Keratinocyte (primary cell): Measurements from ENCODE around the gene NFATC3. TPM values are rescaled to one million over a fixed set of nuclear protein-coding genes. Genes with fewer than 3 reads are reported as not detected.

Experiments used
- DNase-seq: peaks from one replicate; pipeline ENCODE4 v3.0.0-alpha.2; 2011; ENCODE audit warnings: low read depth, missing footprints, low spot score
- FAIRE-seq: peaks from 2 replicates; lab custom pipeline; 2011; peaks lifted over from hg19 to GRCh38; lab: Jason Lieb, UNC
- H2AFZ ChIP-seq: 2 replicates; pipeline ENCODE4 v1.6.0; 2012; ENCODE audit warnings: low read length, control low read depth, inconsistent platforms; ENCODE audit not compliant: control insufficient read depth
- H3K27ac ChIP-seq: 2 replicates; pipeline ENCODE4 v1.5.1; 2011; ENCODE audit warnings: low read length; ENCODE audit not compliant: control insufficient read depth, insufficient read depth
- H3K27me3 ChIP-seq: 3 replicates; pipeline ENCODE4 v1.6.0; 2011; ENCODE audit warnings: low read length; ENCODE audit not compliant: control insufficient read depth, insufficient read depth; ENCODE audit errors: extremely low read depth
- H3K36me3 ChIP-seq, 2 experiments: 2 replicates in 1 of 2; 3 replicates in 1 of 2; pipeline ENCODE4 v1.5.1; 2011; ENCODE audit warnings: low read length in 2 of 2, mild to moderate bottlenecking in 1 of 2; ENCODE audit not compliant: control insufficient read depth in 2 of 2, insufficient read depth in 2 of 2; ENCODE audit errors: extremely low read depth in 1 of 2
- H3K4me1 ChIP-seq: 3 replicates; pipeline ENCODE4 v1.5.1; 2011; ENCODE audit warnings: low read length; ENCODE audit not compliant: control insufficient read depth, insufficient read depth; ENCODE audit errors: extremely low read depth
- H3K4me2 ChIP-seq: 3 replicates; pipeline ENCODE4 v1.6.0; 2011; ENCODE audit warnings: low read depth, low read length; ENCODE audit not compliant: control insufficient read depth, insufficient read depth; ENCODE audit errors: extremely low read depth
- H3K4me3 ChIP-seq, 3 experiments: fragments of 200-600 bp in 1 of 3; sonication (generic) in 1 of 3; 2 replicates in 2 of 3; 3 replicates in 1 of 3; pipeline ENCODE4 v1.5.1; 2011 to 2016; ENCODE audit warnings: low read length in 3 of 3, mild to moderate bottlenecking in 3 of 3, control low read depth in 2 of 3, inconsistent platforms in 1 of 3, low read depth in 1 of 3, mixed read lengths in 1 of 3, mixed run types in 1 of 3, moderate library complexity in 1 of 3; ENCODE audit not compliant: control insufficient read depth in 2 of 3, insufficient read depth in 2 of 3; ENCODE audit errors: extremely low read depth in 1 of 3
- H3K79me2 ChIP-seq: 2 replicates; pipeline ENCODE4 v1.6.0; 2012; ENCODE audit warnings: low read length; ENCODE audit not compliant: control insufficient read depth, insufficient read depth
- H3K9ac ChIP-seq: 3 replicates; pipeline ENCODE4 v1.6.0; 2011; ENCODE audit warnings: low read length; ENCODE audit not compliant: control insufficient read depth, insufficient read depth; ENCODE audit errors: extremely low read depth
- H3K9me1 ChIP-seq: 3 replicates; pipeline ENCODE4 v1.6.0; 2011; ENCODE audit warnings: low read length; ENCODE audit not compliant: control insufficient read depth, insufficient read depth; ENCODE audit errors: extremely low read depth
- H3K9me3 ChIP-seq: 2 replicates; pipeline ENCODE4 v1.5.1; 2012; ENCODE audit warnings: low read depth, low read length; ENCODE audit not compliant: control insufficient read depth
- H4K20me1 ChIP-seq: 3 replicates; pipeline ENCODE4 v1.6.0; 2011; ENCODE audit warnings: low read length; ENCODE audit not compliant: control insufficient read depth, insufficient read depth; ENCODE audit errors: extremely low read depth
- EZH2 ChIP-seq: IDR thresholded peaks from one replicate; pipeline ENCODE4 v1.6.1; 2012; ENCODE audit warnings: inconsistent platforms, mild to moderate bottlenecking, low read length, moderate library complexity
- dilution Hi-C: fragments of 300-500 bp; cut with MboI; formaldehyde crosslinking; loops from one replicate; pipeline ENCODE4 v1.7.0; 2020; ENCODE audit warnings: low sequenced_read_pairs; ENCODE audit not compliant: extremely low pct_ligation_motif_present
- polyA plus RNA-seq, 5 experiments: library from polyadenylated mRNA; depleted of rRNA in 3 of 5; stranded (reverse) in 3 of 5; stranded (forward) in 1 of 5; unstranded in 1 of 5; fragments of >200 nt; gene quantifications; 1 replicate in 1 of 5; 2 replicates in 3 of 5; 3 replicates in 1 of 5; pipeline versions ENCODE4 v1.2.1 to v1.2.3, GENCODE V29; 2011 to 2012; ENCODE audit warnings: missing spikeins in 2 of 5, low read depth in 1 of 5, low replicate concordance in 1 of 5
- TF ChIP-seq, protein P1 (sequence below), 3 experiments: IDR thresholded peaks in 1 of 3; conservative IDR thresholded peaks in 1 of 3; optimal IDR thresholded peaks in 1 of 3; 2 replicates in 2 of 3; 3 replicates in 1 of 3; pipeline versions ENCODE3 to v1.5.1; 2011; ENCODE audit warnings: low read length in 3 of 3, mild to moderate bottlenecking in 3 of 3, moderate library complexity in 2 of 3, control low read depth in 1 of 3, inconsistent platforms in 1 of 3; ENCODE audit not compliant: insufficient read depth in 2 of 3; ENCODE audit errors: extremely low read depth in 1 of 3

Gene NFATC3
- polyA plus RNA-seq, 1 donor (not counting 4 experiments of a cell fraction or from before 2014, with no cell fraction given), result 11.5 TPM

DNA sequence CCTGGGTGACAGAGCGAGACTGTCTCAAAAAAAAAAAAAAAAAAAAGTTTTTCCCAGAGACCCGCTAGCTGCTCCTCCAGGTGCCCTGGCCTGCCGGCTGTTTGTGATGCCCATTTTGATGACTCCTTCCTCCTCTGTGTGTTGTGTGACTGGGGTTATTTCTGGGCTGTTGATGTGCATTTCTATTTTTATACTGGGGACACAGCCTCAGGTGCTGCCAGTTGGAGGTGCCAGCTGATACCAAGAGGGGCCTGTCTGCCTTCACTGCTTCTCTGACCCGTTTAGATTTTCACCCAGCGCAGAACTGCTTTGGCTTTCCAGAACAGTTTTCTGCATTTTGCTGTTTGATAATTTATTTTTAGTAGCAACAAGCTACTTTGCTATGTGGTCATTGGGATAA is 166.7 kb downstream of the NFATC3 start:
- H3K36me3 ChIP-seq, result peaks cover 7 to 27% of the 10 kb centered on the region in 2 experiments

DNA sequence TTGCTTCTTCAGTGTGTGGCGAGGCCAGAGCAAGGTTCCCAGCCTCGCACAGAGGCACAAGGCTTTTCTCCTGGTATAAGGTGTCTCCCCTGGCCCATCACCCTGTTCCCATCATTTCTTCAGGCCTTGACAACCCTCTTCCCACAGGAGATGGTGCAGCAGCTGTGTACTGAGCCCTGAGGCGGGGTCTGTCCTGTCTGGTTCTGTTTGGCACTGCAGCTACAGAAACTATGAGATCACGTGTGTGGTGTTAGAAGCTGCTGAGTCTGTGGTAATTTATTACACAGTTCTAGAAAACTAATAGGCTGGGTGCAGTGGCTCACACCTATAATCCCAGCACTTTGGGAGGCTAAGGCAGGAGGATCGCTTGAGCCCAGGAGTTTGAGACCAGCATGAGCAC is 167.2 kb downstream of the NFATC3 start:
- Histone ChIP-seq H2AFZ (no peak overlapping the region), H3K4me1 (peaks cover 2% of the 10 kb centered on the region), H3K27ac (no peak overlapping the region), H3K79me2 (no peaks in the 10 kb centered on the region), H3K9me1 (no peaks in the 10 kb centered on the region), H3K36me3 (peaks cover 7 to 27% of the 10 kb centered on the region in 2 experiments), H4K20me1 (no peaks in the 10 kb centered on the region), H3K4me2 (no peak overlapping the region), H3K27me3 (no peaks in the 10 kb centered on the region), H3K4me3 (no peak overlapping the region), H3K9ac (no peak overlapping the region), H3K9me3 (no peaks in the 10 kb centered on the region)
- FAIRE-seq, result no peak
- no peak for DNase-seq
- dilution Hi-C loops, result no loop called here
- TF ChIP-seq EZH2, result no peak
- TF ChIP-seq, protein P1, sequence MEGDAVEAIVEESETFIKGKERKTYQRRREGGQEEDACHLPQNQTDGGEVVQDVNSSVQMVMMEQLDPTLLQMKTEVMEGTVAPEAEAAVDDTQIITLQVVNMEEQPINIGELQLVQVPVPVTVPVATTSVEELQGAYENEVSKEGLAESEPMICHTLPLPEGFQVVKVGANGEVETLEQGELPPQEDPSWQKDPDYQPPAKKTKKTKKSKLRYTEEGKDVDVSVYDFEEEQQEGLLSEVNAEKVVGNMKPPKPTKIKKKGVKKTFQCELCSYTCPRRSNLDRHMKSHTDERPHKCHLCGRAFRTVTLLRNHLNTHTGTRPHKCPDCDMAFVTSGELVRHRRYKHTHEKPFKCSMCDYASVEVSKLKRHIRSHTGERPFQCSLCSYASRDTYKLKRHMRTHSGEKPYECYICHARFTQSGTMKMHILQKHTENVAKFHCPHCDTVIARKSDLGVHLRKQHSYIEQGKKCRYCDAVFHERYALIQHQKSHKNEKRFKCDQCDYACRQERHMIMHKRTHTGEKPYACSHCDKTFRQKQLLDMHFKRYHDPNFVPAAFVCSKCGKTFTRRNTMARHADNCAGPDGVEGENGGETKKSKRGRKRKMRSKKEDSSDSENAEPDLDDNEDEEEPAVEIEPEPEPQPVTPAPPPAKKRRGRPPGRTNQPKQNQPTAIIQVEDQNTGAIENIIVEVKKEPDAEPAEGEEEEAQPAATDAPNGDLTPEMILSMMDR (optimal IDR thresholded peaks at IDR 0.05 in 1 of 3, IDR thresholded peaks at IDR 0.05 in 1 of 3, conservative IDR thresholded peaks at IDR 0.05 in 1 of 3; ENCODE audit: extremely low read depth in 1 of 3, insufficient read depth in 2 of 3, low read length in 3 of 3), result no peak

More for the DNA sequence above, 166.7 kb downstream of the NFATC3 start:
- Histone ChIP-seq H3K79me2 (no peaks in the 10 kb centered on the region), H2AFZ (no peak overlapping the region), H3K4me3 (no peak overlapping the region), H3K9me3 (no peaks in the 10 kb centered on the region), H3K9ac (no peak overlapping the region), H3K27me3 (no peaks in the 10 kb centered on the region), H4K20me1 (no peaks in the 10 kb centered on the region), H3K4me2 (no peak overlapping the region), H3K9me1 (no peaks in the 10 kb centered on the region), H3K4me1 (peaks cover 2% of the 10 kb centered on the region), H3K27ac (no peak overlapping the region)
- no peak for DNase-seq
- dilution Hi-C loops, result no loop called here
- TF ChIP-seq, protein P1 (optimal IDR thresholded peaks at IDR 0.05 in 1 of 3, IDR thresholded peaks at IDR 0.05 in 1 of 3, conservative IDR thresholded peaks at IDR 0.05 in 1 of 3; ENCODE audit: extremely low read depth in 1 of 3, insufficient read depth in 2 of 3, low read length in 3 of 3), result no peak
- TF ChIP-seq EZH2, result no peak
- FAIRE-seq, result no peak
